GM10248 (cell line): ENCODE results near the gene DDX51.

Experiments used
- CTCF ChIA-PET: fragments of 300-600 bp; sonication (Branson Sonifier 250); formaldehyde crosslinking; extraction: SDS; loops from one replicate; lab custom pipeline; 2021; ENCODE audit warnings: antibody characterized with exemption; lab: Yijun Ruan, JAX
- POLR2A ChIA-PET: fragments of 350-650 bp; sonication (Branson Sonifier 250); formaldehyde crosslinking; extraction: SDS; loops from one replicate; lab custom pipeline; 2020; ENCODE audit warnings: antibody characterized with exemption; lab: Yijun Ruan, JAX
- DNase-seq: peaks from one replicate; pipeline ENCODE4 v3.0.0; 2012; ENCODE audit errors: extremely low spot score
- CTCF ChIP-seq: IDR thresholded peaks from 2 replicates; pipeline ENCODE4 v1.5.1; 2012; ENCODE audit warnings: mild to moderate bottlenecking, low read depth; ENCODE audit errors: extremely low read depth, missing control alignments, control extremely low read depth

Gene DDX51

DNA sequence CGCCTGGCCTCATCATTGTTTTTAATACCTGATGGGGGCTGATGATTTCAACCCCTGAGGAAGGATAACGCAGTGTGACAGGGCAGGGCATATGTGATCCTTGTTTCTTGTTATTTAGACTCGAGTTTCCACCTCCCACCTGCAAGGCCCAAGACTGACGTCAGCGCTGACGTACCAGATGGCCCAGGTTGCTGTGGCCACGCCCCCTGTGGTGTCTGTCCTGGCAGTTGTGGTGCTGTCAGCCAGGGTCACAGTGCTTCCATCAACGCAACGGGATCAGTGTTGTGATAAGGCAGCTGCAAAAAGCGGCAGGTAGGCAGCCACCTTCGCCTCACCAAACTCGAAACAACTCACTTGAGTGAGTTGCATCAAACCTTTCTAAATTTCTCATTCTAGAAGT is 18.4 kb downstream of the DDX51 start:
- TF ChIP-seq CTCF = no peak
- POLR2A ChIA-PET = no interaction called here
- DNase-seq = no peak
- CTCF ChIA-PET = interaction anchor here (1.8 kb wide), 1 partner anchor 11 kb away, joined by 7 read pairs; no protein-coding TSS in a partner anchor

DNA sequence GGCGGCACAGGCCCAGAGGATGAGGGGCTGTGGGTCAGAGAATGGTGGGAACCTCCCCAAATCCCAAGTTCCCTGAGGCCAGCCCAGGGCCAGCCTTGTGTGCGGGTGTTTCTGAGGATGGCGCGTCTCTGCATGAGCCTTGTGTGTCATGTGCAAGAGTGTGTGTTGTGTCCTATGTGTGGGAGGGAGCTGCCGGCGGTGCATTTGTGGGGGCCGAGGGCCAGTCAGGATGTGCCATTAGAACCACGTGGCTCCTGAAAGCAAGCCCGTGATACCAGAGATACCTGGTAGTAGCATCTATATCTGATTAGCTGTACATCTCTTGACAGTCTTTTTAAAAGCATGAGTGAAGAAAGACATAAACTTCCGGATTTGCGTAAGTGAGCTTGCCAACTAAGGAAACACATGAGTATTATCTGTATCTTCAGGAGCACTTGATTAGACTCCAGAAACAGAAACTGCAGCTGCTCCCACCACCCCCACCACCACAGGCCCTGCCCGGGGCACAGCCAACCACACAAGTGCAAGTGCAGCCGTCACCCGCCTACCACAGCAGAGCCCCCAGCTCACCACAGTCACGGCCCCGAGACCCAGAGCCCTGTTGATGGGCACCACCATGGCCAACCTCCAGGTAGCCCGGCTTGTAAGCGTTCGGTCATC is 19.2 kb downstream of the DDX51 start:
- ChIA-PET POLR2A (no interaction called here), CTCF (no interaction called here)
- TF ChIP-seq CTCF = no peak
- DNase-seq = no peak

DNA sequence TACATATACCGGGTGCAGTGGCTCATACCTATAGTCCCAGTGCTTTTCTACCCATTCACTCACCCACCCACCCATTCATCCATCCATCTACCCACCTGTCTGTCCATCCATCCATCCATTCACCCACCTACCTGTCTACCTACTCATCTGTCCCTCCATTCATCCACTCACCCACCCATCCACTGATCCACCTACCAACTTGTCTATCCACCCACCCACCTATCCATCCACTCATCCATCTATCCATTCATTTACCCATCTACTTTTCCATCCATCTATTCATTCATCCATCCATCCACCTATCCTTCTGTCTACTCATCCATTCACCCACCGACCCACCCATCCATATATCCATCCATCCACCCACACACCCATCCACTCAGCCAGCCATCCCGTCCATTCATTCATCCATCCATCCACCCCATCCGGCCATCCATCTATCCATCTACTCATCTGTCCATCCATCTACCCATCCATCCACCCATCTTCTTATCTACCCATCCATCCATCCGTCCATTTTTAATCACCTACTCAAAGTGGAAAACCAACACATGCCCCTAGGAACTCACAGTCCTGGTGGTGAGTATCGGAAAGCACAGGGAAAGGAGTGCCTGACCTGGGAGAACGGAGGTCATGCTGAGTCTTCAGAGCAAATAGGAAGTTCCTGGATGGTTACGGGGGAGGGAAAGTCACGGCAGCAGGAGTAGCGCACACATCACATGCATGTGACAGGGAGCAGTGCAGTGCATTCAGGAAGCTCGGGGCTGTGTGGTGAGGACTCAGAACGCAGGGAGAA is 20.0 kb downstream of the DDX51 start:
- DNase-seq = no peak
- CTCF ChIA-PET = interaction anchor here (1.3 kb wide), 1 partner anchor 8 kb away, joined by 3 read pairs; no protein-coding TSS in a partner anchor
- POLR2A ChIA-PET = no interaction called here
- TF ChIP-seq CTCF = no peak

- no peak for DNase-seq
- no peak for TF ChIP-seq CTCF
- CTCF ChIA-PET = no interaction called here
- POLR2A ChIA-PET = no interaction called here
Measured at GRCh38 chr12:132121283-132121682, 22.8 kb downstream of the DDX51 start.

GRCh38 chr12:132118876-132119275 is 25.2 kb downstream of the DDX51 start:
- DNase-seq = no peak
- CTCF ChIA-PET = no interaction called here
- TF ChIP-seq CTCF = no peak
- POLR2A ChIA-PET = no interaction called here

DNA sequence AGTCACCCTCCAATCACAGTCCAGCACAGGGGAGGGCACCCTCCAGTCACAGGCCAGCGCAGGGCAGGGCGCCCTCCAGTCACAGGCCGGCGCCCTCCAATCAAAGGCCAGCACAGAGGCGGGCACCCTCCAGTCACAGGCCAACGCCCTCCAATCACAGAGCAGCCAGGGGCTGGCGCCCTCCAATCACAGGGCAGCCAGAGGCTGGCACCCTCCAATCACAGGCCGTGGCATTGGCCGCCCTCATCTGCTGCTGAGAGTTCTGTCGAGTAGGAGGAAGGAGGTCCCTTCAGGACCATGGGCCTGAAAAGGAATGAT is 26.6 kb downstream of the DDX51 start:
- ChIA-PET POLR2A (no interaction called here), CTCF (no interaction called here)
- DNase-seq = no peak
- TF ChIP-seq CTCF = no peak
